SJSA1 (cell line): Measurements from ENCODE around the gene ATOSB. TPM values are rescaled to one million over a fixed set of nuclear protein-coding genes. Genes with fewer than 3 reads are reported as not detected.

Experiments
- DNase-seq, 2 experiments: peaks; one replicate each; pipeline ENCODE4 v3.0.0-alpha.2; 2015 to 2020; ENCODE audit warnings: low spot score in 2 of 2, low read depth in 1 of 2
- H3K27ac ChIP-seq: fragments of 250-450 bp; sonication (Bioruptor Pico); 2 replicates; pipeline ENCODE4 v1.5.1; 2020; ENCODE audit warnings: mild to moderate bottlenecking, moderate library complexity
- H3K27me3 ChIP-seq: fragments of 250-450 bp; sonication (Bioruptor Pico); replicated peaks from 2 replicates; pipeline ENCODE4 v1.5.1; 2020; ENCODE audit warnings: mild to moderate bottlenecking, moderate library complexity
- H3K36me3 ChIP-seq: fragments of 250-450 bp; sonication (Bioruptor Pico); 2 replicates; pipeline ENCODE4 v1.5.1; 2020; ENCODE audit warnings: mild to moderate bottlenecking
- H3K4me1 ChIP-seq: fragments of 250-450 bp; sonication (Bioruptor Pico); replicated peaks from 2 replicates; pipeline ENCODE4 v1.6.1; 2021; ENCODE audit warnings: mild to moderate bottlenecking
- H3K4me3 ChIP-seq: fragments of 250-450 bp; sonication (Bioruptor Pico); 2 replicates; pipeline ENCODE4 v1.5.1; 2020; ENCODE audit warnings: mild to moderate bottlenecking
- H3K9me3 ChIP-seq: fragments of 250-450 bp; sonication (Bioruptor Pico); replicated peaks from 2 replicates; pipeline ENCODE4 v1.5.1; 2020; ENCODE audit warnings: mild to moderate bottlenecking
- total RNA-seq: library from RNA; depleted of rRNA; stranded (reverse); fragments of >200 nt; shearing (Covaris generic); gene quantifications from 2 replicates; pipeline ENCODE4 v1.2.3, GENCODE V29; 2014; rRNA removed

Gene ATOSB
- total RNA-seq, 1 experiment from 2014 or later, result 5.7 TPM

DNA sequence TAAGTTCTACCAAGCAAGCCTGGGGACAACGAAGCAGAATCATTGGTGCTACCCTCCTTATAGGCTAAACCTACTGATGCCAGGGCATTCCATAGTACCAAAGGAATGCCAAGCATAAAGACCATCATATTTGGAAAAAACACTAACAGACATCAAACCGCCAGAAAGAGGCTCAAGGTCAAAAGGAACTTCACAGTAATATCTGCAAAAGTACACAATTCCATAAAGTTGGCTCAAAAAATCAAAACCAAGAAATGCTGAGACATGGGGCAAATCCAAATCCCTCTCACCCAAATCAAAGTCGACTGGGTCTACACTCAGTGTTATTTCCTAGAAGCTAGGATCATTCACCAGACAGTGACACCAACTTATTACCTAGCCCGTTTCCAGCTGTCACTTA lies 46.6 kb downstream of the ATOSB start:
- H3K4me3 ChIP-seq, result no peak overlapping the region

GRCh38 chr9:35067056-35067455 lies 48.6 kb downstream of the ATOSB start:
- Histone ChIP-seq H3K27ac (no peak overlapping the region), H3K36me3 (peaks cover 86% of the 10 kb centered on the region), H3K27me3 (no peaks in the 10 kb centered on the region)

More for the DNA sequence above, 46.6 kb downstream of the ATOSB start:
- H3K27ac ChIP-seq, result no peak overlapping the region
- H3K4me1 ChIP-seq, result peaks cover 16% of the 10 kb centered on the region
- no peaks in the 10 kb centered on the region for H3K27me3 ChIP-seq
- DNase-seq, result no peak
- H3K36me3 ChIP-seq, result peaks cover 78% of the 10 kb centered on the region
- H3K9me3 ChIP-seq, result no peaks in the 10 kb centered on the region

GRCh38 chr9:35060548-35061207 lies 55.0 kb downstream of the ATOSB start:
- no peak overlapping the region for H3K27ac ChIP-seq
- no peaks in the 10 kb centered on the region for H3K4me1 ChIP-seq
- peaks cover 96% of the 10 kb centered on the region for H3K36me3 ChIP-seq
- H3K4me3 ChIP-seq, result no peak overlapping the region
- H3K27me3 ChIP-seq, result no peaks in the 10 kb centered on the region
- H3K9me3 ChIP-seq, result no peaks in the 10 kb centered on the region
- no peak for DNase-seq

More at GRCh38 chr9:35067056-35067455, 48.6 kb downstream of the ATOSB start:
- Histone ChIP-seq H3K4me3 (no peak overlapping the region), H3K4me1 (peaks cover 12% of the 10 kb centered on the region), H3K9me3 (no peaks in the 10 kb centered on the region)
- DNase-seq, result no peak

DNA sequence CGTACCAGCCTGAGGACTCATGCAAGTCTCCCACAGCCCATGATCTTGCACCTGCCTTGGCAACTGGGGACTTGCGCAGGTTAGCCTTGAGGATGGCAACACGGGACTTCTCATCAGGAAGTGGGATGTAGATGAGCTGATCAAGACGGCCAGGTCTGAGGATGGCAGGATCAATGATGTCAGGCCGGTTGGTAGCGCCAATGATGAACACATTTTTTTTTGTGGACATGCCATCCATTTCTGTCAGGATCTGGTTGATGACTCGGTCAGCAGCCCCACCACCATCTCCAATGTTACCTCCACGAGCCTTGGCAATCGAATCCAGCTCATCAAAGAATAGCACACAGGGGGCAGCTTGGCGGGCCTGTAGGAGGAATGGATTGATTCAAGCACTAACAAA lies 56.2 kb downstream of the ATOSB start:
- Histone ChIP-seq H3K27me3 (no peaks in the 10 kb centered on the region), H3K36me3 (peaks cover 93% of the 10 kb centered on the region), H3K4me3 (no peak overlapping the region), H3K27ac (no peak overlapping the region), H3K9me3 (no peaks in the 10 kb centered on the region), H3K4me1 (no peaks in the 10 kb centered on the region)
- DNase-seq, result no peak

- DNase-seq, result no peak
- H3K36me3 ChIP-seq, result peaks cover 75% of the 10 kb centered on the region
- no peaks in the 10 kb centered on the region for H3K27me3 ChIP-seq
- H3K27ac ChIP-seq, result no peak overlapping the region
- H3K4me3 ChIP-seq, result no peak overlapping the region
- no peaks in the 10 kb centered on the region for H3K4me1 ChIP-seq
- H3K9me3 ChIP-seq, result no peaks in the 10 kb centered on the region
Measured at GRCh38 chr9:35057271-35057620, 58.4 kb downstream of the ATOSB start.

GRCh38 chr9:35056571-35057270 lies 58.9 kb downstream of the ATOSB start:
- DNase-seq, result no peak
- peaks cover 69% of the 10 kb centered on the region for H3K36me3 ChIP-seq
- H3K9me3 ChIP-seq, result no peaks in the 10 kb centered on the region
- no peak overlapping the region for H3K4me3 ChIP-seq
- no peaks in the 10 kb centered on the region for H3K4me1 ChIP-seq
- no peaks in the 10 kb centered on the region for H3K27me3 ChIP-seq
- H3K27ac ChIP-seq, result no peak overlapping the region

- H3K9me3 ChIP-seq, result no peaks in the 10 kb centered on the region
- no peak overlapping the region for H3K4me3 ChIP-seq
- H3K27me3 ChIP-seq, result no peaks in the 10 kb centered on the region
- no peak overlapping the region for H3K27ac ChIP-seq
- DNase-seq, result no peak
- H3K4me1 ChIP-seq, result no peaks in the 10 kb centered on the region
- peaks cover 59% of the 10 kb centered on the region for H3K36me3 ChIP-seq
Measured at GRCh38 chr9:35054871-35055644, 60.6 kb downstream of the ATOSB start.

DNA sequence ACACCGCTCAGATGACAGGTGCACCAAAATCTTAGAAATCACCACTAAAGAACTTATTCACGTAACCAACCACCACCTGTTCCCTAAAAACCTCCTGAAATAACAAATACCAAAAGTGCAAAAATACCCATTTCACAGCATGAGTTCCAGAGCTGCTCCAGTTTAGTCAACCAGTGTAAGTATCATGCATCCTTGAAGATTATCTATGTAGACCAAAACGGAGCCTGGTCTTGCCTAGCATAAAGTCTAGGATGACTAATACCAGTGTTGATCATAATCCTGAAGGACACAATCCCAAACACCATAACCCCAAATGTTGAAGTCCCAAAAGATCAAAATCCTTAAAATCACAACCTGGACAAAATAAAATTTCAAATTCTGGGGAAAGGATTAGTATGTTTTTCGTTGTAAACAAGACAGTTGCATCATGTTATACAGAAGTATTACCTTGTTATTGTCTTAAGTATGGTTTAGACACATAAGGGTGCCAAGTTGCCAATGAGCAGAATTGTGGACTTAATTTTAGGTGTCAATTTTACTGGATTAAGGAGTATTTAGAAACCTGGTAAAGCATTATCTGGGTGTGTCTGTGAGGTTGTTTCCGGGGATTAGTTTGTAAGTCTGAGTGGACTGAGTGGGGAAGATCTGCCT lies 61.4 kb downstream of the ATOSB start:
- Histone ChIP-seq H3K36me3 (peaks cover 58% of the 10 kb centered on the region), H3K4me1 (no peaks in the 10 kb centered on the region), H3K9me3 (no peaks in the 10 kb centered on the region), H3K27ac (no peak overlapping the region), H3K27me3 (no peaks in the 10 kb centered on the region), H3K4me3 (no peak overlapping the region)
- no peak for DNase-seq

Other genes with a start within 250 kb of the ATOSB start
- not detected in 2 replicates for gene PHF24, start 157.6 kb downstream of the ATOSB start, total RNA-seq
- gene DNAJB5, start 126.1 kb downstream of the ATOSB start, total RNA-seq, result 2.8 and 6.3 TPM in 2 replicates
- 206 and 209 TPM in 2 replicates for gene VCP, start 43.2 kb downstream of the ATOSB start, total RNA-seq
- gene FANCG, start 35.9 kb downstream of the ATOSB start, total RNA-seq, result 22.8 and 26.1 TPM in 2 replicates
- gene PIGO, start 19.3 kb downstream of the ATOSB start, total RNA-seq, result 7.1 and 10.6 TPM in 2 replicates
- gene STOML2, start 12.7 kb downstream of the ATOSB start, total RNA-seq, result 73.3 and 75.4 TPM in 2 replicates
- gene UNC13B, start 46.1 kb upstream of the ATOSB start, total RNA-seq, result 1.6 and 1.9 TPM in 2 replicates